ENCODE data around the gene KIF20B. TPM values are rescaled to one million over a fixed set of nuclear protein-coding genes. Genes with fewer than 3 reads are reported as not detected.

Gene KIF20B
- total and polyA plus RNA-seq, 4 donors = 0.91 to 12.9 (median 1.3) TPM

- Histone ChIP-seq H3K4me1 (ENCODE audit: control insufficient read depth in 4 of 4, insufficient read depth in 4 of 4, low read length in 3 of 4) (no peaks in the 10 kb centered on the region), H3K9me3 (ENCODE audit: control insufficient read depth in 4 of 4, low read length in 3 of 4) (no peaks in the 10 kb centered on the region), H3K27ac (ENCODE audit: low read depth in 1 of 2, low read length in 2 of 2) (no peak overlapping the region), H3K36me3 (ENCODE audit: control insufficient read depth in 4 of 4, insufficient read depth in 3 of 4, low read depth in 1 of 4, low read length in 3 of 4) (no peaks in the 10 kb centered on the region), H3K9ac (ENCODE audit: low read depth in 1 of 2, low read length in 2 of 2) (no peak overlapping the region), H3K4me3 (ENCODE audit: low read depth in 1 of 3, low read length in 3 of 3) (no peak overlapping the region), H3K27me3 (ENCODE audit: control insufficient read depth in 4 of 4, insufficient read depth in 4 of 4, low read length in 3 of 4) (no peaks in the 10 kb centered on the region)
- no peak for DNase-seq (ENCODE audit: low spot score)
- no peak for TF ChIP-seq NR2F2 (IDR thresholded peaks at IDR 0.05)
- 93% methylated on average over 3 of the region's 3 CpGs for WGBS
Observed at GRCh38 chr10:89734616-89735015, 33.2 kb downstream of the KIF20B start.

- 61% methylated on average over 2 of the region's 2 CpGs for WGBS
- TF ChIP-seq SP1 (IDR thresholded peaks at IDR 0.05) (no peak), YY1 (IDR thresholded peaks at IDR 0.05) (no peak), CTCF (IDR thresholded peaks at IDR 0.05; ENCODE audit: low read depth, low read length, missing input control) (no peak), RXRA (IDR thresholded peaks at IDR 0.05) (no peak), FOXA1 (IDR thresholded peaks at IDR 0.05) (no peak), MAX (IDR thresholded peaks at IDR 0.05) (no peak), HNF4G (IDR thresholded peaks at IDR 0.05) (no peak), HNF4A (conservative IDR thresholded peaks at IDR 0.05) (no peak), JUND (IDR thresholded peaks at IDR 0.05) (no peak), GABPA (IDR thresholded peaks at IDR 0.05 in 1 of 2, conservative IDR thresholded peaks at IDR 0.05 in 1 of 2) (no peak), ATF3 (IDR thresholded peaks at IDR 0.05) (no peak), ZBTB33 (IDR thresholded peaks at IDR 0.05) (no peak), EGR1 (IDR thresholded peaks at IDR 0.05; ENCODE audit: low read depth in 2 of 2) (no peak)
- Histone ChIP-seq H3K27me3 (ENCODE audit: control insufficient read depth in 4 of 4, insufficient read depth in 4 of 4, low read length in 3 of 4) (no peaks in the 10 kb centered on the region), H3K27ac (ENCODE audit: low read depth in 1 of 2, low read length in 2 of 2) (no peak overlapping the region), H3K36me3 (ENCODE audit: control insufficient read depth in 4 of 4, insufficient read depth in 3 of 4, low read depth in 1 of 4, low read length in 3 of 4) (peaks cover 0 to 2% (median 0%) of the 10 kb centered on the region in 4 donors), H3K4me1 (ENCODE audit: control insufficient read depth in 4 of 4, insufficient read depth in 4 of 4, low read length in 3 of 4) (no peaks in the 10 kb centered on the region), H3K9ac (ENCODE audit: low read depth in 1 of 2, low read length in 2 of 2) (no peak overlapping the region), H3K9me3 (ENCODE audit: control insufficient read depth in 4 of 4, low read length in 3 of 4) (no peaks in the 10 kb centered on the region), H3K4me3 (ENCODE audit: low read depth in 1 of 3, low read length in 3 of 3) (no peak overlapping the region)
- no peak for DNase-seq (ENCODE audit: low spot score)
Observed at GRCh38 chr10:89738551-89739209, 37.3 kb downstream of the KIF20B start.

Data from liver (tissue), 9 donors.